Endothelial cell of umbilical vein (primary cell): ENCODE data around the gene KDM4C. TPM values are rescaled to one million over a fixed set of nuclear protein-coding genes. Genes with fewer than 3 reads are reported as not detected.

Experiments used
- BruUV-seq: library from RNA; stranded (reverse); fragments of 400-500 nt; replicated peaks from 2 replicates; lab custom pipeline; 2021; lab: Mats Ljungman, UMichigan
- CTCF ChIA-PET: fragments of 300-600, 350-600 bp; sonication (Branson Sonifier 250); formaldehyde crosslinking; loops from one replicate; lab custom pipeline; 2021; ENCODE audit warnings: antibody characterized with exemption, inconsistent platforms; lab: Charles Lee
- POLR2A ChIA-PET: fragments of 300-600, 350-600 bp; sonication (Branson Sonifier 250); formaldehyde crosslinking; loops from one replicate; lab custom pipeline; 2021; ENCODE audit warnings: antibody characterized with exemption, inconsistent platforms; lab: Charles Lee
- DNase-seq: peaks from one replicate; pipeline ENCODE4 v3.0.0-alpha.2; 2011; ENCODE audit warnings: low read depth, low spot score
- FAIRE-seq: peaks from 2 replicates; lab custom pipeline; 2011; peaks lifted over from hg19 to GRCh38; lab: Jason Lieb, UNC
- H2AFZ ChIP-seq: 2 replicates; pipeline ENCODE4 v1.6.0; 2012; ENCODE audit warnings: low read depth, low read length, control low read depth, inconsistent platforms
- H3K27ac ChIP-seq: 2 replicates; pipeline ENCODE4 v1.5.1; 2011; ENCODE audit warnings: low read depth, mild to moderate bottlenecking, control low read depth, low read length, moderate library complexity; ENCODE audit not compliant: insufficient read depth
- H3K27me3 ChIP-seq, 2 experiments: 2 replicates each; pipeline versions ENCODE4 v1.6.0 to v1.6.1; 2011; ENCODE audit warnings: low read length in 2 of 2, mixed read lengths in 1 of 2; ENCODE audit not compliant: control insufficient read depth in 2 of 2, insufficient read depth in 2 of 2
- H3K36me3 ChIP-seq, 2 experiments: 2 replicates in 1 of 2; 3 replicates in 1 of 2; pipeline ENCODE4 v1.5.1; 2011; ENCODE audit warnings: low read length in 2 of 2, mild to moderate bottlenecking in 1 of 2, moderate library complexity in 1 of 2; ENCODE audit not compliant: control insufficient read depth in 2 of 2, insufficient read depth in 2 of 2; ENCODE audit errors: extremely low read depth in 1 of 2
- H3K4me1 ChIP-seq: 3 replicates; pipeline ENCODE4 v1.5.1; 2011; ENCODE audit warnings: mild to moderate bottlenecking, low read length; ENCODE audit not compliant: control insufficient read depth, insufficient read depth; ENCODE audit errors: extremely low read depth
- H3K4me2 ChIP-seq: 2 replicates; pipeline ENCODE4 v1.6.1; 2011; ENCODE audit warnings: low read length, control low read depth, mixed read lengths; ENCODE audit not compliant: insufficient read depth
- H3K4me3 ChIP-seq, 3 experiments: fragments of 200-600 bp in 1 of 3; sonication (generic), shearing (Covaris generic) in 1 of 3; replicated peaks in 1 of 3; 2 replicates each; pipeline ENCODE4 v1.5.1; 2011 to 2016; ENCODE audit warnings: control low read depth in 3 of 3, low read length in 3 of 3, mild to moderate bottlenecking in 2 of 3, inconsistent platforms in 1 of 3, low read depth in 1 of 3, moderate library complexity in 1 of 3; ENCODE audit not compliant: insufficient read depth in 1 of 3
- H3K79me2 ChIP-seq: 2 replicates; pipeline ENCODE4 v1.6.0; 2012; ENCODE audit warnings: low read length, inconsistent platforms; ENCODE audit not compliant: control insufficient read depth, insufficient read depth
- H3K9ac ChIP-seq: replicated peaks from 2 replicates; pipeline ENCODE3; 2011; ENCODE audit warnings: low read length, control low read depth; ENCODE audit not compliant: insufficient read depth; ENCODE audit errors: extremely low read depth
- H3K9me1 ChIP-seq: replicated peaks from 3 replicates; pipeline ENCODE4 v1.6.0; 2011; ENCODE audit warnings: mild to moderate bottlenecking, low read length; ENCODE audit not compliant: control insufficient read depth, insufficient read depth; ENCODE audit errors: extremely low read depth
- H3K9me3 ChIP-seq: replicated peaks from 2 replicates; pipeline ENCODE4 v1.5.1; 2012; ENCODE audit warnings: low read length, inconsistent platforms; ENCODE audit not compliant: control insufficient read depth, insufficient read depth
- H4K20me1 ChIP-seq: replicated peaks from 2 replicates; pipeline ENCODE3; 2011; ENCODE audit warnings: mild to moderate bottlenecking, low read length; ENCODE audit not compliant: control insufficient read depth, insufficient read depth; ENCODE audit errors: extremely low read depth
- EZH2 ChIP-seq: IDR thresholded peaks from 2 replicates; pipeline ENCODE4 v1.6.1; 2012; ENCODE audit warnings: borderline replicate concordance, low read depth, mild to moderate bottlenecking, moderate library complexity, low read length, inconsistent platforms; ENCODE audit not compliant: severe bottlenecking
- FOS ChIP-seq: IDR thresholded peaks from 2 replicates; pipeline ENCODE4 v1.6.1; 2011; ENCODE audit warnings: mild to moderate bottlenecking, low read length, moderate library complexity, borderline replicate concordance; ENCODE audit not compliant: insufficient read depth
- GATA2 ChIP-seq: IDR thresholded peaks from 2 replicates; pipeline ENCODE4 v1.7.0; 2011; ENCODE audit warnings: low read depth, mild to moderate bottlenecking, moderate library complexity, mixed read lengths, low read length; ENCODE audit not compliant: insufficient read length, insufficient read depth
- JUN ChIP-seq: IDR thresholded peaks from 2 replicates; pipeline ENCODE4 v1.6.1; 2011; ENCODE audit warnings: borderline replicate concordance, low read depth; ENCODE audit not compliant: insufficient read length, insufficient read depth
- MAX ChIP-seq: IDR thresholded peaks from 2 replicates; pipeline ENCODE4 v1.6.1; 2011; ENCODE audit not compliant: insufficient read depth, insufficient read length
- MYC ChIP-seq: IDR thresholded peaks from one replicate; pipeline ENCODE4 v1.6.1; 2011; ENCODE audit warnings: mild to moderate bottlenecking, low read depth, low read length
- POLR2A ChIP-seq: IDR thresholded peaks from 2 replicates; pipeline ENCODE4 v1.6.1; 2012; ENCODE audit warnings: low read depth, mild to moderate bottlenecking, control low read depth, low read length
- POLR2AphosphoS5 ChIP-seq: IDR thresholded peaks from 2 replicates; pipeline ENCODE4 v1.6.1; 2012; ENCODE audit warnings: low read depth, mild to moderate bottlenecking, control low read depth, low read length, moderate library complexity; ENCODE audit not compliant: insufficient read depth
- dilution Hi-C: fragments of 300-500 bp; cut with MboI; formaldehyde crosslinking; loops from one replicate; pipeline ENCODE4 v1.15.0; 2019; ENCODE audit warnings: low sequenced_read_pairs; ENCODE audit not compliant: extremely low pct_ligation_motif_present
- intact Hi-C: fragments of 100-400 bp; cut with micrococcal nuclease; formaldehyde crosslinking; loops from one replicate; pipeline ENCODE4 v1.10.0; 2022
- polyA plus RNA-seq, 4 experiments: library from polyadenylated mRNA; depleted of rRNA in 3 of 4; stranded (reverse) in 3 of 4; unstranded in 1 of 4; fragments of >200 nt; gene quantifications; 2 replicates each; pipeline versions ENCODE4 v1.2.1 to v1.2.3, GENCODE V29; 2011 to 2012; ENCODE audit warnings: missing spikeins in 1 of 4
- total RNA-seq: library from RNA; stranded (reverse); gene quantifications from 2 replicates; pipeline ENCODE4 v1.2.3, GENCODE V29; 2021
- TF ChIP-seq, protein P1 (sequence below), 2 donors: IDR thresholded peaks; 1 replicate in 1 of 2; 2 replicates in 1 of 2; pipeline ENCODE4 v1.5.1; 2011; ENCODE audit warnings: low read length in 2 of 2, mild to moderate bottlenecking in 2 of 2, moderate library complexity in 2 of 2, control low read depth in 1 of 2, inconsistent platforms in 1 of 2, low read depth in 1 of 2; ENCODE audit not compliant: insufficient read depth in 1 of 2; ENCODE audit errors: extremely low read depth in 1 of 2

KDM4C gene
- total and polyA plus RNA-seq, 2 donors (not counting 3 experiments of a cell fraction or from before 2014, with no cell fraction given), result 5.4 to 15.0 TPM

- TF ChIP-seq MYC (no peak), POLR2A (no peak), MAX (no peak), JUN (no peak), POLR2AphosphoS5 (no peak), FOS (no peak), EZH2 (no peak), GATA2 (no peak)
- TF ChIP-seq, protein P1, sequence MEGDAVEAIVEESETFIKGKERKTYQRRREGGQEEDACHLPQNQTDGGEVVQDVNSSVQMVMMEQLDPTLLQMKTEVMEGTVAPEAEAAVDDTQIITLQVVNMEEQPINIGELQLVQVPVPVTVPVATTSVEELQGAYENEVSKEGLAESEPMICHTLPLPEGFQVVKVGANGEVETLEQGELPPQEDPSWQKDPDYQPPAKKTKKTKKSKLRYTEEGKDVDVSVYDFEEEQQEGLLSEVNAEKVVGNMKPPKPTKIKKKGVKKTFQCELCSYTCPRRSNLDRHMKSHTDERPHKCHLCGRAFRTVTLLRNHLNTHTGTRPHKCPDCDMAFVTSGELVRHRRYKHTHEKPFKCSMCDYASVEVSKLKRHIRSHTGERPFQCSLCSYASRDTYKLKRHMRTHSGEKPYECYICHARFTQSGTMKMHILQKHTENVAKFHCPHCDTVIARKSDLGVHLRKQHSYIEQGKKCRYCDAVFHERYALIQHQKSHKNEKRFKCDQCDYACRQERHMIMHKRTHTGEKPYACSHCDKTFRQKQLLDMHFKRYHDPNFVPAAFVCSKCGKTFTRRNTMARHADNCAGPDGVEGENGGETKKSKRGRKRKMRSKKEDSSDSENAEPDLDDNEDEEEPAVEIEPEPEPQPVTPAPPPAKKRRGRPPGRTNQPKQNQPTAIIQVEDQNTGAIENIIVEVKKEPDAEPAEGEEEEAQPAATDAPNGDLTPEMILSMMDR (IDR thresholded peaks at IDR 0.05; ENCODE audit: extremely low read depth in 1 of 2, insufficient read depth in 1 of 2, low read depth in 1 of 2, low read length in 2 of 2), result no peak
- no peak overlapping the region for H3K4me2 ChIP-seq
- H3K9me1 ChIP-seq, result no peaks in the 10 kb centered on the region
- ChIA-PET POLR2A (no interaction called here), CTCF (interaction anchor here (1.0 kb wide), 1 partner anchor 26 kb away, joined by 3 read pairs; no protein-coding TSS in a partner anchor)
- no peaks in the 10 kb centered on the region for H3K79me2 ChIP-seq
- H3K4me1 ChIP-seq, result peaks cover 3% of the 10 kb centered on the region
- no TSS peak for BruUV-seq
- no peak overlapping the region for H3K4me3 ChIP-seq
- FAIRE-seq (no peak), DNase-seq (no peak)
- intact Hi-C loops (no loop called here), dilution Hi-C loops (no loop called here)
- H4K20me1 ChIP-seq, result no peaks in the 10 kb centered on the region
- H3K27ac ChIP-seq, result no peak overlapping the region
- H3K36me3 ChIP-seq, result no peaks in the 10 kb centered on the region
- H3K9me3 ChIP-seq, result no peaks in the 10 kb centered on the region
- no peaks in the 10 kb centered on the region for H3K27me3 ChIP-seq
- no peak overlapping the region for H3K9ac ChIP-seq
- no peak overlapping the region for H2AFZ ChIP-seq
Observed at GRCh38 chr9:7123743-7124142, 366.0 kb downstream of the KDM4C start.
